SK-N-DZ (cell line): ENCODE data around the gene XPO4.
A peak's percentile ranks its signal among the peaks of the same experiment; 100 is the strongest.
"Not testable (repeated sequence)": the region's sequence is repeated elsewhere in the genome, so short reads cannot be mapped to it uniquely, and the experiment has no call there.

Experiments
- DNase-seq: peaks from one replicate; pipeline ENCODE4 v3.0.0-alpha.2; 2015; ENCODE audit warnings: low spot score

Gene XPO4

GRCh38 chr13:20787180-20787579, 115.4 kb downstream of the XPO4 start:
- DNase-seq, result no peak

DNA sequence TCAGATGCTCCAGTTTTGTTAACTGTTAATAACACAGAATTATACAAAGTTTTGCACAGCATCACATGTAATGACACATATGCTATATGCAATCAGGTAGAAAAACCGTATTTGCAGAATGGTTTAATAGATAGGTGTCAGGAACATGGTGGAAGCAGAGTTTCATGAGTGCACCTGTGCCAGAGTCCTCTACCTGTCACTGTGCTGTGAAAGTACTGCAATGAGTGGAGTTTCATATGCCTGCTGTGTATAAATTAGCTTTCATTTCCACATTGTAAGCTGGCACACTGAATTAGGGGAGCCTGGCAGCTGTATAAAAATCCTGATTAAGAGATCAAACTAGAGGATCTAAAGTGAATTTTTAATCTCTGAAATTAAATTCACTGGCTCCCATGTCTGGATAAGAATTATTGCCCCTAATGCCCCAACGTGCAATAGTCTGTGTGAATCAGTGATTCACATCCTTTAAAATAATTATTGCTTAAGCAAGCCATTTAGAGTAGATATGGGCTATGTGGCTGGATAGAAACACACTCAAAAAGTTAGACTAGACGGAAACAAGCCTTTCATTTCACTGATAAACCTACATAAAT, 120.3 kb downstream of the XPO4 start:
- no peak for DNase-seq

- DNase-seq, result no peak
These were observed 122.2 kb downstream of the XPO4 start for GRCh38 chr13:20780317-20780716.

DNA sequence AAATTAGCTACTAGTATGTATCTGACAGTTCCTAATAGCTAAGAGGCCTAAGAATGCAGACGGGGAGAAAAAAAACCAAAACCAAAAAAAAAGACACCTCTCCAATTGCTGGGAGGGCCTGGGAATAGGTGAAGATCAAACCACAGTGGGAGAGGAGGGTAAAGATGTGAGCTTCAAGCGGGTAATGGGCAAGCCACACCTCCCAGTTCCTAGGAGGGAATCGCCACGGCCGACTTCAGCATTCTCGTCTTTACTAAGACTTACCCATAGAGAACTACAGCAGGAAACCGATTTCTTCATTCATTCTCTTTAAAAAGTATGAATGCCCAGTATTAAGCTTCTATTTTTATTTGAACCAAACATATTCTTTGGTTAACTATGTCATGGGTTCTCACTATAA, 123.1 kb downstream of the XPO4 start:
- DNase-seq, result no peak

- DNase-seq, result no peak
These were observed 124.2 kb downstream of the XPO4 start for GRCh38 chr13:20778311-20778710.

DNA sequence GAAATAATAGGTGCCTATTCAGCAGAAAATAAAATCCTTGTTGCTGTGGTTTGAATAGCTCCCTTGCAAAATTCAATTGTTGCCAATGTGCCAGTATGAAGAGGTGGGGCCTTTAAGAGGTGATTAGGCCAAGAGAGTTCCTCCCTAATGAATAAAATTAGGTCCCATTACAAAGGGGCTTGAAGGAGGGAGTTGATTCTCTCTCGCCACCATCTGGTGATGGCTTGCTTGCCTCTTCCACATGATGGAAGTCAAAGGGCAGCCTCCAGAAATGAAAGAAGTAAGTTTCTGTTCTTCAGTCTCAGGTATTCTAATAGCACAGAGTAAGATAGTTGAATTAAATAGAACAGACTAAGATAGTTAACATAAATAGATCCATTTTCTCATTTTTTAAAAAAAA, 125.8 kb downstream of the XPO4 start:
- no peak for DNase-seq

DNA sequence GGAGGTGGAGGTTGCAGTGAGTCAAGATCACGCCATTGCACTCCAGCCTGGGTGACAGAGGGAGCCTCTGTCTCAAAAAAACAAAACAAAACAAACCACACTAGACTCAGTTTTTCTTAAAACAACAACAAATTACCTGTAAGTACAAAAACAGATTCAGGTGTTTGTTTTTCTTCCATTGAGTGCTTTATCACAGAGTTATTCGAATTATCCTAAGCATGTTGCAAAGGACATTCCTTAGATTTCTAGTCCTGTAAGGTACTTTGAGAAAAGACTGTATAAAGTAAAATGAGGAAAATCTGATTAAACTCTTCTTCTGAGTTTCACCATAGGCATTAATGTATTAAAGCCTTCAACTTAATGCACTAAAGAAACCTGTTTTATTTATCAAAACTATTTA, 126.6 kb downstream of the XPO4 start:
- no peak for DNase-seq

GRCh38 chr13:20774746-20775145, 127.8 kb downstream of the XPO4 start:
- no peak for DNase-seq

DNA sequence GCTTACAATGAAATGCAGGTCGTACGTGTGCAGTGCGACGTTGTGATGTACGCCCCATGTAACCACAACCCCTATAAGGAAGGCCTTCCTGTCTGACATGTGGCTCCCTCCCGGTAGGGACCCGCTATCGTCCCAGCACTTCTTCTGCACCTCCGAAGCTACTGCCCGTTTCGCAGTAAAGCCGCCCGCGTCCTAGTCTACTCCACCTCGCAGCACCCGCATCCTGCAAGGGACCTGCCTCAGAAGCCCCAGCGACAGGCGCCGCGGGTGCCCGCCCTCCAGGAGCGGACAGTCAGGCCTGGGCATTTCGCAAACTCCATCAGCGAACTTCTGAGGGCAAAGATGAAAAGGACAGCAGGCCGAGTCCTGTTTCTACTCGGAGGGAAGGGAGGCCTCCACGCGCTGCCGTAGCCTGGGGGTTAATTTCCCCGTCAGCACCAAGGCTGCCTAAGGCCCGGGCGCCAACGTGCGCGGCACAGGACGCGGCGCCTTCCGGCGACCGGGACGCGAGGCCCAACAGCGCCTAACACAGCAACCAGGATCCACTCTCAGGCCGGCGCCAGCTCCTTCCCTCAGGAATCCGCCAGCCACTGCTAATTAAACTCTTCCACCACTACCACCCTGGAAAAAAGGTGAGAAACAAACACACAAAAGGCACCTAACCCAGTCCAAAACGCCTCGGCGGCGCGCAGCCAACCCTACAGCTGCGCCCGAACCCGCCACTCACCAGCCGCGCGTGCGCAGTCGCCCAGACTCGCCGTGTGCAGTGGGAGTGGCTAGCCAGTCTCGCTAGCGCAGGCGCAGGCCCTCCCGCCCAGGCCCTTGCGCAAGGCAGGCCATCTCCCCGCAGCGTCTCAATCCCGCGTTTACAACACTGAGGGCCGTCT, 129.1 kb downstream of the XPO4 start, which contains the start of gene EEF1AKMT1:
TSS of gene EEF1AKMT1 (minus strand) at position 768 of the 887 bp plus-strand sequence. CDS start 16,363 bp downstream, outside the sequence.
- DNase-seq, result peak; percentile 88

DNA sequence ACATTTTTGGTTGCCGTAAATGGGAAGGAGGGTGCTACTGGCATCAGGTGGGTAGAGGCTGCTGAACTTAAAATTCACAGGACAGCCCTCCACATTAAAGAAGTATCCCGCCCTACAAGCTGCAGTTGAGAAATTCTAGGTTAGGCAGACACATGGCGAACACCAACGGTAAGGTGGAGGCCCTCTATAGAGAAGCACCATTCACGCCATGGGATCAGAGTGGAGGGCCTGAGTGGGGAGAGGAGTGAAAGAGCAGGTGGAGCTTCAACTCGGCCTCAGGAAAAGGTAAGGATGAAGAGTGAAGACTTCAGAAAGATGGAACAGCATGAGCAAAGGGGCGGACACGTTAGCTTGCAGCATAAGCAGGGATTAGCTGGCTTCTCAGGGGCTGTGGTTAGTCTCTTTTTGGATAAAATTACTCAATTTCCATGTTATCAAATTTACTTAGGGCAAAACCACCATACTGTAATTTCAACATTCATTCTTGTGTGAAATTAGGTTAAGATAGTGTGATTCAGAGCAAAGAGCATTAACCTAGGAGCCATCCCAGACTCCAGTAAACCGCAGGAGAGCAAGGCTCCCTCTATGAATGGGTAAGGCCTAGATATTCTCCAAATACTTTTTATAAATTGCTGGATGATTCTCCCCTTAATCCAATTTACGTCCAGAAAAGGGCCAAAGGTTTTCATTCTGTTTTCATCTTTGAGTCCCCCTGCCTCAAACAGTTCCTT, 130.0 kb downstream of the XPO4 start:
- peak; percentile 8 for DNase-seq

DNA sequence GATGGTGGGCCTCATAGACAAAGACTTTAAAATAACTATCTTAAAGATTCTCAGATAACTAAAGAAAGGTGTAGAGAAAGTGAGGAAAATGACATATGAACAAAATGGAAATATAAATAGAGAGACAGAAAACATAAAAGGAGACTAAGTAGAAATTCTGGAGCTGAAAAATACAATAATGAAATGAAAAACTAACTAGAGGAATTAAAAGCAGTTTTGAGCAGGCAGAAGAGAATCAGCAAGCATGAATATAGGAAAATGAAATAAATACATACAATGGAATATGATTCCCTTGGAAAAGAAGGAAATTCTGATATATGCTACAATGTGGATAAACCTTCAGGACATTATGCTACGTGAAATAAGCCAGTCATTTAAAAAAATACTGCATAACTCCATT, 132.7 kb downstream of the XPO4 start:
- no peak for DNase-seq

GRCh38 chr13:20769091-20769490, 133.5 kb downstream of the XPO4 start:
- no peak for DNase-seq

DNA sequence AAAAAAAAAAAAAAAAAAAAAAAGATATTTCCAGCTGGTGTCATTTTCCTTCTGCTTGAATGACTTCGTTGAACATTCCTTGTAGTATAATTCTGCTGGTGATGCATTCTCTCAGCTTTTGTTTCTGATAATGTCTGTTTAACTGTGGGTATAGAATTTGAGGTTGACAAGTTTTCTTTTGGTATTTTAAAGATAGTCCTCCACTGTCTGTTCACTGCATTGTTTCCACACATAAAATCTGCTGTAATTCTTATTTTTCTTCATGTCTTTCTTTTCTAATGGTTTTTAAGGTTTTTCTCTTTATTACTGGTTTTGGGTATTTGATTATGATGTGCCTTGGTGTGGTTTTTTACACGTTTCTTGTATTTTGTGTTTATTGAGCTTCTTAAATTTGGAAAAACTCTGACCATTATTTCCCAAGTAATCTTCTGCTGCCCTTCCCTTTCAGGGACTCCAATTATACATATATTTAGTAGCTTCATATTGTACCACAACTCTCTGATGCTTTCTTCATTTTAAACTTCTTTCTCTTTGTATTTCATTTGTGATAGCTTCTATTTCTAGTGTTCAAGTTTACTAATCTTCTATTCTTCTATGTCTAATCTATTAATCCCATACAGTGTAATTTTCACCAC, 135.1 kb downstream of the XPO4 start:
- no peak for DNase-seq

- no peak for DNase-seq
These were observed 141.7 kb downstream of the XPO4 start for GRCh38 chr13:20760872-20761271.

DNA sequence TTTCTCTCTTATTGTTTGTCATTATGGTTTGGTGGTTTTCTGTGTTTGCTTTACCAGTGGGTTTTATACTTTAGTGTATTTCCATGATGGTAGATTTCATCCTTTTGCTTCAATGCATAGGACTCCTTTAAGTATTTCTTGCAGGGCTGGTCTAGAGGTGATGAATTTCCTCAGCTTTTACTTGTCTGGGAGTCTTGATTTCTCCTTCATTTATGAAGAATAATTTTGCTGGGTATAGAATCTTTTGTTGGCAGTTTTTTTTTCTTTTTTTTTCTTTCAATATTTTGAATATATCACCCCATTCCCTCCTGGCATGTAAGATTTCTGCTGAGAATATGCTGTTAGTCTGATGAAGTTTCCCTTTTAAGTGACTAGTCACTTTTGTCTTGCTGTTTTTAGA, 148.5 kb downstream of the XPO4 start:
- no peak for DNase-seq

GRCh38 chr13:20749377-20749776, 153.2 kb downstream of the XPO4 start:
- no peak for DNase-seq

- not testable (repeated sequence) for DNase-seq
These were observed 158.6 kb downstream of the XPO4 start for GRCh38 chr13:20743830-20744404.

- no peak for DNase-seq
These were observed 162.5 kb downstream of the XPO4 start for GRCh38 chr13:20740021-20740420.

DNA sequence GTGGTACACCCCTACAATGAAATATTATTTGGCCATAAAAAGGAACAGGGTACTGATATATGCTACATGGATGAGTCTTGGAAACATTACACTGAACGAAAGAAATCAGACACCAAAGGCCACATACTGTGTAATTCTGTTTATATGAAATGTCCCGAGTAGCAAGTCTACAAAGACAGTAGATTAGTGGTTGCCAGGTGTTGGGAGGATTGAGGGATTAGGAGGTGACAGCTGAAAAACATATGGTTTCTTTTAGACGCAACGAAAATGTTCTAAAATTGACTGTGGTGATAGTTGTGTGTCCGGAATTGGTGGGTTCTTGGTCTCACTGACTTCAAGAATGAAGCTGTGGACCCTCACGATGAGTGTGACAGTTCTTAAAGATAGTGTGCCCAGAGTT, 163.9 kb downstream of the XPO4 start:
- no peak for DNase-seq

DNA sequence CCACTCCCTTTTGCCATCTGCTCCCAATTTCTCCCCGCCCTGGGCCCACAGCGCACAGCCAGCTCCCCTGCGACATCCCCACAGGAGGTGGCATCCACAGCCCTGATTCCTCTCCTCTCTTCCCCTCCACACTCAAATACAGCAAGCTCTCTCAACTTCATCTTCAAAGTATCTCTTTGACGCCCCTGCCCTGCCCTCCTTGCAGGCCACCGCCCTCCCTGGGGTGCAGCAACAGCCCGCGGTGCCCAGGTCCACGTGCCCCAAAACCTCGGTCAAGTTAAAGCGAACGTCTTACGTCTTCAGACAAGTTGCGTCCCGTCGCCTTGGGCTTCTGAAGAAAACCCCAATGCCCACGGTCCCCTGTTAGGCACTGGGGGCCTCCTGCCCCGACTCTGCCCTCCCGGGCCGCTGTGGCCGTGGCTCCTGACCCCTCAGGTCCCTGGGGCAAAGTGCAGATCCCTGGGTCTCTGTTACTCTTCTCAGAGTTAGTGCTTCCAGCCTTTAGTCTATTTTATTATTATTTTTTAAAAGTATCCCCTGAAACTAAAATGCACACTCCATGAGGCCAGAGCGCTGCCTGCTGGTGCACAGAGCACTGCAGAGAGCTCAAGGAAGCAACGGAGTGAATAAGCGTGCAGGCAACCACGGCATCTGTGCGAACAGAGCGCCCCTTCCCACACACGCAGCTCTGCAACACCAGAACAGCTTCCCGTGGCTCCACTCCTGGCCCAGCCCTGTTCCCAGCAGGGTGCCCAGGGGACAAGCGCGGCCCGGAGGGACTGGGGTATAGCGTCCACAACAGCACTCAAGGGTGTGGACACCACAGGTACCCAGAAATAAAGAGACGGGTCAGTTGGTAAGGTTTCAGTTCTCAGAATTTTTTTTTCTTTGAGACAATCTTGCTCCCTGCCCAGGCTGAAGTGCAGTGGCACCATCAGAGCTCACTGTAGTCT, 172.6 kb downstream of the XPO4 start:
- DNase-seq, result no peak
